HG02884 (cell line): Measurements from ENCODE around the gene NIF3L1.

Source experiments
- ATAC-seq: cut with Tn5 transposase; IDR thresholded peaks from one replicate; pipeline ENCODE4 v1.9.1; 2021; ENCODE audit warnings: mild to moderate bottlenecking, moderate library complexity; ENCODE audit not compliant: unreplicated experiment

The NIF3L1 gene, protein sequence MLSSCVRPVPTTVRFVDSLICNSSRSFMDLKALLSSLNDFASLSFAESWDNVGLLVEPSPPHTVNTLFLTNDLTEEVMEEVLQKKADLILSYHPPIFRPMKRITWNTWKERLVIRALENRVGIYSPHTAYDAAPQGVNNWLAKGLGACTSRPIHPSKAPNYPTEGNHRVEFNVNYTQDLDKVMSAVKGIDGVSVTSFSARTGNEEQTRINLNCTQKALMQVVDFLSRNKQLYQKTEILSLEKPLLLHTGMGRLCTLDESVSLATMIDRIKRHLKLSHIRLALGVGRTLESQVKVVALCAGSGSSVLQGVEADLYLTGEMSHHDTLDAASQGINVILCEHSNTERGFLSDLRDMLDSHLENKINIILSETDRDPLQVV

DNA sequence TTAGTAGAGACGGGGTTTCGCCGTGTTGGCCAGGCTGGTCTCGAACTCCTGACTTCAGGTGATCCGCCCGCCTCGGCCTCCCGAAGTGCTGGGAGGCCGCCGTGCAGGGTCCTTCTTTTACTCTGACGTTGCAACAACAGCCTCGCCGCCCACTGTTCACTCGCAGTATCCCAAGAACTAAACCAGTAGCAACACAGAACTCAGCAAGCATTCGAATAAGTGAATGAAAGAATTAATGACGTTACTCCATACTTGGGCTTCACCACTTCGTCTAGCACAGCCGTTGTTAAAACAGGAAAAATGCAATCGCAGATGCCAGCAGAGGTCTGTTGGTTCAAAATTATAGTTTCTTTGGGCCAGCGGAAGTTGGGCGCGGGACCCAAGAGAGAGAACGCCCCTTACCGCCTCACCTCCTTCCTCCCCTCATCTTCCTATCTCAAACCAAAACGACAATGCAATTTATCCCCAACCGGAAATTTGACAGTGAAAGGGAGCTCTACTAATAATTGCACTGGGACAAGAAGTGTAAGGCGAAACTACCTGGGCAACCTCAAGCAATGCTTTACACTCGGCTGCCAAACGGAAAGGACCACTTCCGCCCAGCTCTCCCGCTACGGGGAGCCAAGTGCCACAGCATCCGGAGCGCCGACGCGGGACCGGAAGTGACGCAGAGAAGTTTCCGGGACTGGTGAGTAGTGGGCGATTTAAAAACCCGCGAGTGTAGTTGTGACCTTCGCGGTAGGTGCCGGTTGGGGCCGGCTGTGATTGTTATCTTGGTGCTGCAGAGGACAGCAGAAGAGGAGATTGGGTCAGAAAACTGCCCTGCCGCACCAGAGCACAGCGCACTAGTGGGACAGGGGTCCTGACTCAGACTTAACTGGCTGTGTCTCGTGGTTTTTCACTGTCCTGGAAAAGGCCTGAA is at the start of gene NIF3L1, which contains the start of gene PPIL3:
NIF3L1 (plus strand) TSS at position 668 of the 922 bp plus-strand sequence. CDS start 2,573 bp downstream, outside the sequence.
PPIL3 (minus strand) TSS at position 374 of the 922 bp plus-strand sequence. CDS start 1,462 bp downstream, outside the sequence.
- peak; percentile 84 for ATAC-seq

DNA sequence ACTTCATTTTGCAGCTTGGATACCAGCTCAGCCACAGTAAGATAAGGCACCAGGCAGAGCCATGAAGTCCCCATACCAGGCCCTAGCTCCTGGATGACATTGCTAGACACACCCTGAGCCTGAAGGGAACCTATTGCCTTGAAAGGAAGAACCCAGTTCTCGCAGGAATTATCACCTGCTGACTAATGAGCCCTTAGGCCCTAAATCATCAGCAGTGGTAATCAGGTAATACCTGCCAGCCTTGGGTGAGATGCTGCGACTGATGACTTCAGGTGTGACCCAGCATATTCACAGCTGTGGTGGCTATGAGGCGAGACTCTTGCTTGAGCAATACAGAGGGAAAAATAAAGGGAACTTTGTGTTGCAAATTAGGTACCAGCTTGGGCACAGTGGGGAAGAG is 49.7 kb upstream of the NIF3L1 start:
- no peak for ATAC-seq

DNA sequence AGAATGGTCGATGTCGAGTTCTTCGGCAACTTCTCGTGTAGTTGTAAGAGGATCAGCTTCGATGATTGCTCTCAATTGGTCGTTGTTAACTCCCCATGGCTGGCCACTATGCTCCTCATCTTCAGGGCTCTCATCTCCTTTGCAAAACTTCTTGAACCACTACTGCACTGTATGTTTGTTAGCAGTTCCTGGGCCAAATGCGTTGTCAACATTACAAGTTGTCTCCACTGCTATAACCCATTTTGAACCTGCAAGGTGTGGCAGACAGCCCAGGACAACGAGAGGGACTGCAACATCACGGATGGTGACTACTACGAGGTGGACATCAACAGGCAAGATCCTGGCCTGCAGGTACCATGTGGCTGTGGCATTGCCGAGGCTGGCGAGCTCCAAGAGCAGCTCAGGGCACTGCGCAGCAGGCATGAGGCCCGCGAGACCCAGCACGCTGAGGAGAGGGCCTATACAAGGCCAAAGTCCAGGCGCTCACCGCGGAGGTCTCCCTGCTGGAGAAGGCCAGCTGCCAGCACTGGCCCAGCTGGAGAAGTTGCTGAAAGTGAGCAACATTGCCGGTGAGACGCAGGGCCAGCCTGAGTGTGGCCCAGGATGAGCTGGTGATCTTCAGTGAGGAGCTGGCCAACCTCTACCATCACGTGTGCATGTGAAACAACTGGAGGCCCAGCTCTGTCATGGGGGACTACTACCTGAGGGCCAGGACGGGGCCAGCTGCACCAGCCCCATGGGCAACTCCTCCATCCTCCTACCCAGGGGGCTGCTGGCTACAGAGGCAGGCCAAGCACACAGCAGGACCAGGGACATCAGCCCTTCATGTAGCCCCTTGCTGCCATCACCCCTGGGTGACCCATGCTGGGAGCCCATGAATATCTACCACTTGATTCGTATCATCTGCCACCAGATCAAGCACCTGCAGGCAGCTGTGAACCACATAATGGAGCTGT is 44.9 kb upstream of the NIF3L1 start:
- ATAC-seq: no peak

DNA sequence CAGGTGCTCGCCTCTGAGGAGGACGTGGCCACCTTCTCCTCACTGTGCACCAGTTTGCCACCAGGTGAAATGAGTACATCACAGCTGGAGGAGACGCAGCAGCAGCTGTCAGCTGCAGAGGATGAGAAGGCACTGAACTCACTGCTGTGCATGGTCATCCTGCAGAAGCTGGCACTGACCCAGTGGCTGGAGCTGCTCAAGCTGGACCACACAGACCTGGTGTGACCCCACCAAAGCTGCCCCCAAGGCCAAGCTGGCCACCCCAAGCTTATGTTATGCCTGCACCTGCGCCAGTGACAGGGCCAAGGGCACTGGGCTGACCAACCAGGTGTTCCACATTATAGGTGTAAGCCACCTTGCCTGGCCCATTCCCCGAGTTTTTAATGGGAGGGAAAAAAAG is 44.0 kb upstream of the NIF3L1 start:
- no peak for ATAC-seq

DNA sequence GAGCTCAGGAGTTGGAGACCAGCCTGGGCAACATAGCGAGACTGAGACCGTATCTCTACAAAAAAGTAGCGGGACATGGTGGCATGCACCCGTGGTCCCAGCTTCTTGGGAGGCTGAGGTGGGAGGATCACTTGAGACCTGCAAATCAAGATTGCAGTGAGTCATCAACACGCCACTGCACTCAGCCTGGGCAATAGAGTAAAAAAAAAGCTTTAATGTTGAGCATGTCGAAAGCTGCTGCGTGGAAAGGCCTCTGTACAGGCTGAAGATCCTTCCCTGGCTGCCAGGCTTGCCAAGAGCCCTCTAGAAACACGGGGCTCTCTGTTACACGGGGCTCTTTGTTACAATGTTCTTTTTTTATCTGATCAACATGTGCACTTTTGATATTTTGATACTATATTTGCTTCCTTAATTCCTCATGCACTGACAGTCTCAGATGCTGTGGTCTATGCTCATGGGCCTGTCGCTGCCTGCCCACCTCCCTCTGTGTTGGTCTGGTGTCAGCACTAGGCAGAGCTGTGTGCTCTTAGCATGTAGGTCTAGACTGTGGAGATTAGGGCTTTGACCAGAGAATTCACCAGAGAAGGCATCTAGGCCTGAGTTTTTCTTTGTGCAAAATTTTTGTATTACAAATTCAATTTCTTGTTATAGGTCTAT is 43.4 kb upstream of the NIF3L1 start:
- ATAC-seq: no peak

DNA sequence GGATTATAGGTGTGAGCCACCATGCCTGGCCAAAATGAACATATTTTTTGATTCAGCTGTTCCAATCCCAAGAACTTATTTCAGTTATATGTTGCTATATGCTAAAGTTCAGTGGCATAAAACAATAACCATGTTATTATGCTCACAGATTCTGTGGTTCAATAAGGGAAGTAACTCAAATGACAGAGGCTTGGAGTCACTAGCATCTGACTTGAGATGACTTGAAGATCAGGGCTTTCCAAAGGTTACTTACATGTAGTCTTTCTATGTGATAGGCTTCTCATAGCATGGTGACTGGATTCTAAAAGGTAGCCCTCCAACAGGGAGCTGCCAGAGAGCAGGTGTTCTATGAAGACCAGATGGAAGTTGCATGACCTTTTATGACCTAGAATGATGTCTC is 41.9 kb upstream of the NIF3L1 start:
- no peak for ATAC-seq

DNA sequence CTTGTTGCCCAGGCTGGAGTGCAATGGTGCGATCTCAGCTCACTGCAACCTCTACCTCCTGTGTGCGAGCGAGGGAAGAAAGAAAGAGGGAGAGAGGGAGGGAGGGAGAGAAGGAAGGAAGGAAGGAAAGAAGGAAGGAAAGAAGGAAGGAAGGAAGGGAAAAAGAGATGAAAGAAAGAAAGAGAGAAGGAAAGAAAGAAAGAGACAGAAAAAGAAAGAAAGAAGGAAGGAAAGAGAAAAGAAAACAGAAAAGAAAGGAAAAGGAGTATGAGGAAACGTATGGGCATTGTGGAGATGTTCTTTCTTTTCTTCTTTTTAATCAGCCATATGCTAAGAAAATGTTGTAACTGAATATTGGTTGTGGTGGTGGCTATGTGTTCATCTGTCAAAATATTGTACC is 41.2 kb upstream of the NIF3L1 start:
- ATAC-seq: no peak

DNA sequence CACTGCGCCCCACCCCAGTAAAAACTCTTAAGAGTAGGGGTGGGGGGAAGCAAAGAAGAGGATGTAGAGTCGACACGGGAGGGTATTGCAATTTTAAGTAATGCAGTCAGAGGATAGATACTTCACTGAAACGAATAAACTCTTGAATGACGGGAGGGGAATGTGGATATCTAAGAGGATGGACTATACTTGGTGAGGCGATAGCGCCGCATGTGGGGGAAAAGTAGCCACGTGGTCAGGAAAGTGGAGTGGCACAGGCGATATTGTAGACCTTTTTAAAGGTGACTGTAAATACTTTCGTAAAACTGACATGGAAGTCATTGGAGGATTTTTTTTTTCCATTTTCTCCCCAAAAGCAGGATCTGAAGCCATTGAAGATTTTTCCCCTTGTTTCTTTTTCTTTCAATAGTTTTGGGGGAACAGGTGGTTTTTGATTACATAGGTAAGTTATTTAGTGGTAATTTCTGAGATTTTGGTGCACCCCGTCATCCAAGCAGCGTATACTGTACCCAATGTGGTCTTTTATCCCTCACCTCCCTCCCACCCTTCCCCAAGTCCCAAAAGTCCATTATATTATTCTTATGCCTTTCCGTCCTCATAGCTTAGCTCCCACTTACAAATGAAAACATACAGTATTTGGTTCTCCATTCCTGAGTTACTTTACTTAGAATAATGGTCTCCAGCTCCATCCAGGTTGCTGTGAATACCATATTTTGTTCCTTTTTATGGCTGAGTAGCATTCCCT is 38.5 kb upstream of the NIF3L1 start:
- ATAC-seq: no peak

DNA sequence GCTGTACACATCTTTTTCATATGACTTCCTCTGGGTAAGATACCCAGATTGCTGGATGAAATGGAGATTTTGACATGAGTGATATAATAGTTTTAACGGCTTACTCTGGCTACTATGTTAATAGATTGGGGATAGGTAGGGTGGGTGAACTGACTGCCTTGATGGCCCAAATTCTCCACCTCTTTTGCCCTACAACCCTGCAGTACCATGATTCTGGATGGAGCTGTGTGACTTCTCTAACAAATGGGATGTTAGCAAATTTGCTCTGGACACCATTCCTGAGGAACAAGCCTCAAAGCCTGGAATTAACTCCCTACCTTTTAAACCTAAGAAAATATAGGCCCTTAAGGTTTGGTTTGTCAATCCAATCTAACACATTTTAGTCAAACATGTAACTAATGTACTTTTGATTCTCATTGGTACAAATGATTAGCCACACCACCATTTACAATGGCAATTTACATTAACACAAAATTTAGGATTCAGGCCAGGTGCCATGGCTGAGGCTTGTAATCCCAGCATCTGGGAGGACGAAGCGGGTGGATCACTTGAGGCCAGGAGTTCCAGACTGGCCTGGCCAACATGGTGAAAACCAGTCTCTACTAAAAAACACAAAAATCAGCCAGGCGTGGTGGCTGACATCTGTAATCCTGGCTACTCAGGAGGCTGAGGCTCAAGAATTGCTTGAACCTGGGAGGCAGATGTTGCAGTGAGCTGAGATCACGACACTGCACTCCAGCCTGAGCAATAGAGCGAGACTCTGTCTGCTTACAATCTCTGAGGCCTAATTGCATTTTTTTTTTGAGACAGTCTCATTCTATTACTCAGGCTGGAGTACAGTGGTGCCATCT is 37.5 kb upstream of the NIF3L1 start:
- ATAC-seq: no peak

DNA sequence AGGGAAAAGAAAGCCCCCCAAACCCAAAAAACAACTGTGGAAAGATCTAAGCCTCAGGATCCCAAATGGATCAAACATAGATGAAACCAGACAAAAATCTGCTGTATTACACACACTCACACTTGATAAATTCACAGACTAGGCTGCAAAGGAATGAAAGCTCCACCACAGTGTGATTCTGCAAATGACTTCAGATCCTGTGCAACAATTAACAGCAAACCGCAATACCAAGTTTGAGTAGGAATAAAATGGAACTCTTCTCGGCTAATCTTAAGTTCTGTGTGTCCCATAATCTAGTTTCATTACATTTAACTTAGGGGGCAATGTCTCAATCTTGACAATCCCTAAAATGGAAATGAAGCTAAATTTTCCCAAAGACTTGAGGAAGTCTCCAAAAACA is 36.6 kb upstream of the NIF3L1 start:
- ATAC-seq: no peak

DNA sequence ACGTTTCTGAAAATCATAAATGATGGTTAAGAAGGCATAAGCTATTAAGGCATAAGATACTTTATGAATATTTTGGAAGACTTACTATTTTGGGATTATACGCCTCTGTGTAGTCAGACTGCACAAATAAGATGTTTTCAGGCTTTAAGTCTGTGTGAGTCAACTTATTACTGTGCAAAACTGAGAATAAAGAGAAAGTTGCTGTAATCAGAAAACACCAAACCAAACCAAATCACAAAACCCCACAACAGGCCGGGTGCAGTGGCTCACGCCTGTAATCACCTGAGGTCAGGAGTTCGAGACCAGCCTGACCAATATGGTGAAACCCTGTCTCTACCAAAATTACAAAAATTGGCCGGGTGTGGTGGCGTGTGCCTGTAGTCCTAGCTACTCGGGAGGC is 32.4 kb upstream of the NIF3L1 start:
- ATAC-seq: no peak

DNA sequence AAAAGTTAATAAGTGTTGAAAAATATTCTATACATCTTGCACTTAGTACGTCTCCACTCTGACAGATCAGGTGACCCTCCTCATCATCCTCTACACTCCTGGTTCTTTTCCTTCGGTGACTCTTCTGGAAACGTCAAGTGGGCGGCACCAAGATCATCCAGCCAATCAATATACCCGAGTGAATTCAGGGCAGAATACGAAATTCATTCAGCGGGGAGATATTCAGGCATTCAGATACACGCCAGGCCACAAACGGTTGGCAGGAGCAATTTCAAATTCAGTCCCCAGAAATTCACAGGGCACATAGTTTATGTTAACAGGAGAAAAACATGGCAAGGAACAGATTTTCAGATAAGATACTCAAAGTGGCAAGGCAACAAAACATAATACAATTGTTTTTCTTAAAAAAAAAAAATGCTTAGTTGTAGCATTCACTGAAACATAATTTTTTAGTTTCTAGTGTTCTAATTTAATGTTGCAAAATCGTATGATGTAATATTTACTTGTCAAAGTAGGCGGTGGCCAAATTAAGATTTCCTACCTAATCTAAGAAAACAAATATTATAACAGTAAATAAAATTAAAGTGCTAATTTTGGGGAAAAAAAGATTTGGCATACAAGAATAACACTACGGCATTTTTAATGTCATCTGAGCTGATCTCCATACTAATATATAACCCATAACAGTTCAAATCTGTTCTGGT is 28.9 kb upstream of the NIF3L1 start:
- no peak for ATAC-seq

DNA sequence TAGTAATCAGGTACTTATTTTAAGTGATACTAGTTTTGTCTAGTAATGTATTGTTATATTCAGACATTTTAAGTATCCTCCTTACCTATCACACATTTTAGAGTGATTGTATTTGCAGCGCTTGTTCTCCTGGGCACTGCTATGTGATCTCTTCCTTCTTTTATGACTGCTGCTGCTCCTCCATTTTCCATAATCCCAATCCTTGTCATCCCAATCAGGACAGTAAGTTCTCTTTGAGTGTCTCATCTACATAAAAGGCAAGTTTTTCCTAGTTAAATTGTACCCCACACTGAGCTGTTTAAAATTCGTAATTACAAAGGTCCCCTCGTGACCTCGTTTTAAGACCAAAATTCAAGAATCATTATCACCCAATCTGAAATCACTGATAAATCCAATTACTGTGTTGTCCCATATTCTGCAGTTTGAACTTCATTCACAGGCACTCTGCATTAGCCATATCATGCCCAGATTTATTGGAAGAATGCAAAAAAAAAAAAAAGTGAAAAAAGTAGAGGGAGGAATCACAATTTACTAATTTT is 27.5 kb upstream of the NIF3L1 start:
- ATAC-seq: no peak

DNA sequence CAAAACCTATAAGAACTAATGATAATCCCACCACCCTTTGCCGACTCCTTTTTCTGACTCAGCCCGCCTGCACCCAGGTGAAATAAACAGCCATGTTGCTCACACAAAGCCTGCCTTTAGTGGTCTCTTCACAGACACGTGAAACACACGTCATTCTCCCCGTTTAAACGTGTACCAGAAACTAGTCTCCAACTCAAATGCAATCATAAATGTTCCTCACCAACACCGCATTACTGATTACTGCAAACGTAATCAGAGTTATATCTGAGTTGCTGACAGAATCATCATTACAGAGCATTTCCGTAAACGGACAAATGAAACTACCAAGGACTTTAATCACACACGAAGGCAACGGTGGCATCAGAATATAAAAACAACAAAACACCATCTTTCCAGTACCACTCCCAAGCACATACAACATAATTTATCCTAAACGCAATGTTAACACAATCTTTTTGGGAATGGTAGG is 26.6 kb upstream of the NIF3L1 start:
- ATAC-seq: no peak

DNA sequence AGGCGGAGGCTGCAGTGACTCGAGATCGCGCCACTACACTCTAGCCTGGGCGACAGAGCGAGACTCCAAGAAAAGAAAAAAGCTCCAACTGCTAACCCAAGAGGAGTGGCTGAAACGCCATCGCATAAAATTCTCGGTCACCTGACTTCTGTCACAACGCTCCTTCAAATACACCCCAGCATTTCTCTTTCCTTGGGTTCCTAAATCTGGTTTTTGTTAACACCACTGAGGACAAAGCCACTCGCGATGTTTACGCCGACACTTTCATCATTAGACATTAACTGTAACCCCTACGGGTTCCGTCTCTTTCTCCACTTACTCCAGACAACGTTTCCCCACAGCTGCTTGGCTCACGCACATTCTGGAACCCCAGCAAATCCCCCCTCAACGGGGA is 25.4 kb upstream of the NIF3L1 start:
- peak; percentile 3 for ATAC-seq

DNA sequence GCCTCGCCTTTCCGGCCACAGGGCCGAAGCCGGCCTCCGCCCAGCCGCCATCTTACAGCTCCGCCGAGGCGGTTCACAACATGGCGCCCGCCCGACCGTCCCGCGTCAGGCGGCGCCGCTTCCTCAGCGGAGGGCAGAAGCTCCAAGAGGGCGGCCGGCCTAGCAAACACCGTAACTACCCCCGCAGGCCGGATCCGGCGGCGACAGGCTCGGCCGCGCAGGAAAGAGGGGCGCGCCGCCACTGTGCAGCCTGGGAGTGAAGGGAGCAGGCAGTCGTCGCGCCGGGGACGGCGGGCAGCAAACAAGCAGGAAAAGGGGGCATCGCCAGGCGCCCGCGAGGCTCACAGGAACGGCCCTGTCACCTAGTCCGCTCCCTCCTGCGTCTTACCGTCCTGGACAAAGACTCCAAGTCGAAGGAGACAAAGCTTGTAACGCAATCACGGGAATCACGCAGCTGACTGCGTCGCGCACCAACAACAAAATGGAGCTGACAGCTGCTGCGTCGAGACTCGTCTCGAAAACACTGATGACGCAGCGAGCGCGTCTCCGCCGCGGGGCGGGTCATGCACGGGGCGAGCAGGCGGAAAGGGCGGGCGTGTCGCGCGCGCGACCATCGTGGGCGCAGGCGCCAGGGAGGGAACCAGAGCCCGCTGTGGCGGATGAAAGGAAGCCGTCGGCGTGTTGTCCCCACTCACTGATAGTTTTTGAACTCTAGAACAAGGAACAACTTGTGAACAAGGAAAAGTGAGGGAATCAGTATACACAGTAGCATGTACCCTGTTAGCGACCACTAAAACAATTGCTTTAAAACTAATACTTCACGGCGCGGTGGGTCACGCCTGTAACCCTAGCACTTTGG is 24.8 kb upstream of the NIF3L1 start, which contains the start of gene CLK1:
CLK1 (minus strand) TSS at position 483 of the 859 bp plus-strand sequence. CDS start 2,796 bp downstream, outside the sequence.
- peak; percentile 74 for ATAC-seq
